Measurements from ENCODE around the gene MED16.

- TF ChIP-seq EZH2phosphoT487 (IDR thresholded peaks at IDR 0.05; ENCODE audit: insufficient read depth, low read depth), result no peak
- TF ChIP-seq EZH2 (IDR thresholded peaks at IDR 0.05; ENCODE audit: insufficient read depth, poor library complexity, severe bottlenecking), result no peak
Observed at GRCh38 chr19:876089-876488, 16.9 kb downstream of the MED16 start.
